GM12891 (cell line): ENCODE measurements around the gene BANK1.

Experiments used
- DNase-seq: peaks from one replicate; pipeline ENCODE4 v3.0.0; 2011; ENCODE audit warnings: low spot score; ENCODE audit not compliant: insufficient read length
- FAIRE-seq: peaks from 2 replicates; lab custom pipeline; 2011; peaks lifted over from hg19 to GRCh38; lab: Jason Lieb, UNC
- PAX5 ChIP-seq: IDR thresholded peaks from 2 replicates; pipeline ENCODE4 v1.6.1; 2011; ENCODE audit warnings: low read length, moderate library complexity, mild to moderate bottlenecking; ENCODE audit not compliant: insufficient read depth, severe bottlenecking
- POLR2A ChIP-seq: IDR thresholded peaks from 2 replicates; pipeline ENCODE4 v1.6.1; 2011; ENCODE audit warnings: low read depth, low read length, control low read depth
- POLR2AphosphoS5 ChIP-seq: IDR thresholded peaks from 2 replicates; pipeline ENCODE4 v1.6.1; 2011; ENCODE audit warnings: low read depth, low read length, control low read depth
- POU2F2 ChIP-seq: IDR thresholded peaks from 2 replicates; pipeline ENCODE4 v1.6.1; 2011; ENCODE audit warnings: low read depth, mild to moderate bottlenecking, control low read depth, low read length, moderate library complexity
- SPI1 ChIP-seq: IDR thresholded peaks from 2 replicates; pipeline ENCODE4 v1.6.1; 2011; ENCODE audit warnings: low read depth, low read length, control low read depth
- TAF1 ChIP-seq: IDR thresholded peaks from 2 replicates; pipeline ENCODE4 v1.6.1; 2011; ENCODE audit warnings: low read depth, low read length, control low read depth

Gene BANK1

GRCh38 chr4:101989551-101989950 lies 199.0 kb downstream of the BANK1 start:
- FAIRE-seq, result no peak
- DNase-seq, result no peak
- no peak for TF ChIP-seq POLR2AphosphoS5
- TF ChIP-seq POU2F2, result no peak
- TF ChIP-seq TAF1, result no peak
- TF ChIP-seq PAX5, result no peak
- TF ChIP-seq SPI1, result no peak
- no peak for TF ChIP-seq POLR2A

GRCh38 chr4:101992446-101992845 lies 201.9 kb downstream of the BANK1 start:
- no peak for DNase-seq
- no peak for FAIRE-seq
- TF ChIP-seq POLR2A (no peak), PAX5 (no peak), TAF1 (no peak), SPI1 (no peak), POU2F2 (no peak), POLR2AphosphoS5 (no peak)

- DNase-seq (no peak), FAIRE-seq (peak; percentile 43)
- TF ChIP-seq POLR2A (no peak), POLR2AphosphoS5 (no peak), POU2F2 (no peak), TAF1 (no peak), PAX5 (no peak)
These were observed 202.7 kb downstream of the BANK1 start for GRCh38 chr4:101993002-101993841.

- DNase-seq, result no peak
- FAIRE-seq, result no peak
- TF ChIP-seq POLR2AphosphoS5 (no peak), PAX5 (no peak), POU2F2 (no peak), TAF1 (no peak), SPI1 (peak; percentile 67), POLR2A (no peak)
These were observed 203.6 kb downstream of the BANK1 start for GRCh38 chr4:101993842-101994775.

- DNase-seq, result peak; percentile 5
- peak; percentile 26 for FAIRE-seq
- TF ChIP-seq POLR2AphosphoS5, result no peak
- peak; percentile 74 for TF ChIP-seq SPI1
These were observed 217.5 kb downstream of the BANK1 start for GRCh38 chr4:102007959-102008425.

- TF ChIP-seq TAF1 (no peak), SPI1 (no peak), POU2F2 (no peak)
- DNase-seq (no peak), FAIRE-seq (no peak)
These were observed 218.2 kb downstream of the BANK1 start for GRCh38 chr4:102008711-102009110.

GRCh38 chr4:102022343-102022742 lies 231.8 kb downstream of the BANK1 start:
- DNase-seq (no peak), FAIRE-seq (no peak)
- TF ChIP-seq SPI1 (no peak), POU2F2 (no peak), PAX5 (no peak), POLR2A (no peak), POLR2AphosphoS5 (no peak)

- TF ChIP-seq SPI1 (no peak), POLR2AphosphoS5 (no peak), TAF1 (no peak), PAX5 (no peak), POLR2A (no peak), POU2F2 (no peak)
- no peak for FAIRE-seq
- DNase-seq, result no peak
These were observed 237.4 kb downstream of the BANK1 start for GRCh38 chr4:102027961-102028360.

GRCh38 chr4:102031406-102031805 lies 240.9 kb downstream of the BANK1 start:
- FAIRE-seq (no peak), DNase-seq (no peak)
- TF ChIP-seq SPI1, result no peak
- TF ChIP-seq POU2F2, result no peak
- TF ChIP-seq TAF1, result no peak
- TF ChIP-seq PAX5, result no peak
- no peak for TF ChIP-seq POLR2A
- TF ChIP-seq POLR2AphosphoS5, result no peak

GRCh38 chr4:102036016-102036415 lies 245.5 kb downstream of the BANK1 start:
- DNase-seq, result no peak
- no peak for TF ChIP-seq POU2F2
- no peak for TF ChIP-seq TAF1
- TF ChIP-seq POLR2AphosphoS5, result no peak
- no peak for TF ChIP-seq SPI1
- no peak for TF ChIP-seq PAX5
- TF ChIP-seq POLR2A, result no peak
- no peak for FAIRE-seq
